ENCODE measurements around the gene CR1.
"Not testable (repeated sequence)": the region's sequence is repeated elsewhere in the genome, so short reads cannot be mapped to it uniquely, and the experiment has no call there.

The CR1 gene

DNA sequence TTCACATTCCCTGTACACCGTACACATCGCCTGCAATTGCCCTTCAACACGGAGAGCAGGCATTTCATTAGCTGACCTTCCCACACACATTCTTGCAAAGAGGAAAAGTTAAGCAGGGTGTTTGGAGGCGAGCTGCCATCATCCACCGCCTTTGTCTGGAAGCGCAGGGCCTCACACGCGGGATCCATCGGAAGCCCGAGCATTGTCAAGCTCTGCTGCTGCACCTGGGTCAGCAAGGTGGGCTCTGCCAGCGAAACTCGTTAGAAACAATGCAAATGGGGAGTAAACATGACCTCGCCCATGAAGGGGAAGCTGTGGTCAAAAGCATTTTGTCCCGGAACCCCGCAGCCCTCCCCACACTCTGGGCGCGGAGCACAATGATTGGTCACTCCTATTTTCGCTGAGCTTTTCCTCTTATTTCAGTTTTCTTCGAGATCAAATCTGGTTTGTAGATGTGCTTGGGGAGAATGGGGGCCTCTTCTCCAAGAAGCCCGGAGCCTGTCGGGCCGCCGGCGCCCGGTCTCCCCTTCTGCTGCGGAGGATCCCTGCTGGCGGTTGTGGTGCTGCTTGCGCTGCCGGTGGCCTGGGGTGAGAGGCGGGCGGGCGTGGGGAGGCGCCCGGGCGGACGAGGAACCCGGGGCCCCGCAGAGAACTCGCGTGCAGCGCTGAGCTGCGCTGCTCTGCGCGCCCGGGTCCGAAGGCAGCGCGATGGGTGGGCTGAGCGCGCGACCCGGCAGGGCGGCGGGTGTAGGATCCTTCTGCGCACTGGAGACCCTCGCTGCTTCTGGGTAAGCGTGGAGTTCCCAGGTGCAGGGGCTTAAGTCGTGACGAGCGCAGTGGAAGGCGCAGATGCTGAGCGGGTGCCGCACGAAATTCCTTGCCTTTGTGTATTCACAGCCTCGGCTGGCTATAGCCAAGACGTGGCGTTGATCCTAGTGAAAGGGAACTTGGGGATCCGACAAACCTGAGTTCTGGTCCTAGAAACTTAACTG, at the start of gene CR1:
CR1 (plus strand) TSS at position 357 of the 992 bp plus-strand sequence; CDS start at position 468, 111 bp downstream.
- DNase-seq, result no peak

DNA sequence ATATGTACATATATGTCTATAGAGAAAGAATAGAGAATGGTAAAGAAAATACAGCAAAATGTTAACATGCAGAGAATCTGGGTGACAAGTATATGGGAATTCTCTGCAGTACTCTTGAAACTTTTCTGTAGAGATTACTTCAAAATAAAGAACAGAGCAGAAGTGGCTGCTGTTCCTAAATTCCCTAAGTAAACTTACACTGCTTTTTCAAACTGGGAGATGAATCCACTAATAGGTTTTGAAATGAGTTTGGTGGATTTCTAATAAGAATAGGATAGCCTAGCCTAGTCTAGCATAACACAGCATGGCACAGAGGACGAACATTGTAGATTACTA, 42.3 kb upstream of the CR1 start:
- no peak for DNase-seq

DNA sequence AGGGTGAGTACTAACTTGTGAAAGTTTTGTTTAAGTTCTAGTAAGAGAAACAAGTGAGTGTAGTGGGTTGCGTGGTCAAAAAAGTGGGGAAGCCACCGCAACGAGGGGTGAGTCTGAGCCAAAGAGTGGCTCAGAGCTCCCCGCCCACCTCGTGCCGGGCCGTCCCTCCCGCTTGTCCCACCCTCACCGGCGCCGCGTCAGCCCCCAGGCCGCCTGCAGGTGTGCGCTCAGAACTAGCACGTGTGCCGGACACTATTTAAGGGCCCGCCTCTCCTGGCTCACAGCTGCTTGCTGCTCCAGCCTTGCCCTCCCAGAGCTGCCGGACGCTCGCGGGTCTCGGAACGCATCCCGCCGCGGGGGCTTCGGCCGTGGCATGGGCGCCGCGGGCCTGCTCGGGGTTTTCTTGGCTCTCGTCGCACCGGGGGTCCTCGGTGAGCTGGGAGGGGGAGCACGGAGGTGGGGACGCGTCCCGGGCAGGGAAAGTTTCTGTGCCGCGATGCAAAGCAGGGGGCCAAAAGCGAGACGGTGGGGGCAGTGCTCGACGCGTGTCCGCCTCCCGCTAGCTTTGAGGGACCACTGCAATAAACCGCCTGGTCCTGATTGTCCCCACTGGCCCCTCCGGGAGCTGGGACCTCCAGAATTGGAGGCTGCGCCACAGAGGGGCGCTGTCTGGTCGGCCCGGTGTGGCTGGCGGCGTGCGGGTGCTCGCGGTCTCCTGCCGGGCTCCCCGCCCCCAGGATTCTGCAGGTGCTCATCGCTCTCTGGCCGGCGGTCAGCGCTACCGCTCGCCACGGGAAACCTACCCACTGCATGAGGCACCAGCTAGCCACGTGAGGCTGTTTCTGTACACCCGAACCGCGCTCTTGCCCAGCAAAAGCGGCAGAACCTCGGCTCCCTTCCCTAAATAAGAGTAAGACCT, 41.7 kb upstream of the CR1 start, which contains the start of gene CR2:
CR2 (plus strand) TSS at position 283 of the 919 bp plus-strand sequence; CDS start at position 374, 91 bp downstream.
- peak; percentile 11 for DNase-seq

DNA sequence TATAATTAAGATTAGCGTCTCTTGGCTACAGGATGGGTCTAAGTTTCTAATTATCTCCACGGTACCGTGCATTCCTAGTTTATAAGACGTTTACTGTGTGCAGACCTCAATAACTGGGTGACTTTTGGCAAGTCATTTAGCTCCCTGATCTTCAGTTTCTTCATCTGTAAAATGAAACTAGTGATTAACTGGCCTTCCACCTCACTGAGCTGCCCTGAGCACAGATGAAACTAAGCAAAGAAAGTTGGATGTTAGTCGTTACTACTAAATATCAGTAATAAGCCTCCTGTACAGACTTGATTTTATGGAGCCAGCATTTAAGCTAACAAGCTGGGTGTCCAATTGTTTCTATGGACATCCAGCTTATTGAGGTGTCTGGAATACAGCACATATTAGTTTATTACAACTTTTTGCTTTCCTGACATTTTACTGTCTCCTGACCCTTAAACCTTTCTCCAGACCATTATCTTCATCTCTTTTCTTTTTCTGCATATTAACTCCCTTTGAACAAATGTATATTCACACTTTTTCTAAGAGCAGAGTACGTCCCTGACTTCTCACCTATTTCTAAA, 40.7 kb upstream of the CR1 start:
- DNase-seq, result no peak

DNA sequence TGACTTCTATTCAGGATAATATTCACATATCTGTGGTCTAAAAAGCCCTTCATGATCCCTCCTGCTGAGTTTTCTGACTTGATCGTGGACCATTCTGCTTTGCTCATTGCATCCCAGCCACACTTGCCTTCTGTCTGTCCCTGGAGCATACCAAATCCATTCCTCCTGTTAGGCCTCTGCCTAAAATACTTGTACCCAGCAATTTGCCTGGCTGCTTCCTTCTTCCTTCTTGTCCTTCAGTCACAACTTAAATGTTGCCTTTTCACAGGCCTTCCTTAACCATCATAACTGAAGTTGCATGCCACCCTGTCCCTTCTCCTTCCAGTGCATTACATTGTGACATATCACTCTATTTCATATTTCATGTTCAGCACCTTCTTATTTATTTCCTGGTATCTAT, 37.5 kb upstream of the CR1 start:
- DNase-seq, result no peak

DNA sequence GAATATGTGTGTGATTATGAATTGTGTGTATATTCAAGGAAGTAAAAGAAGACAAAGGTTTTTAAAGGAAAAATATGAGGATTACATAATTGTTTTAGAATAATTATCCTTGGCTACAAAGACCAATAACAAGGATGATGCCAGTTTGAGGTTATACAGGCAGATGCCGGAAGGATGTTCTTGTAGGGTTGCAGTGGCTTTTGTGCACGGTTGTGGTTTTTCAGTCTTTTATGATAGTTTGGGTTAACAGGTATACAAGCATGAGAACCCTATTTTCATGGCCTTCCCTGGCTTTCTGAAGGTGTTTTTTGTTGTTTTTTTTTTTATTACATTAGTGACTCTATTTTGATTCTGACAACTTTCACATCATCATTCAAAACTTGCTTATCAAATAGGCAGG, 36.9 kb upstream of the CR1 start:
- DNase-seq, result no peak

DNA sequence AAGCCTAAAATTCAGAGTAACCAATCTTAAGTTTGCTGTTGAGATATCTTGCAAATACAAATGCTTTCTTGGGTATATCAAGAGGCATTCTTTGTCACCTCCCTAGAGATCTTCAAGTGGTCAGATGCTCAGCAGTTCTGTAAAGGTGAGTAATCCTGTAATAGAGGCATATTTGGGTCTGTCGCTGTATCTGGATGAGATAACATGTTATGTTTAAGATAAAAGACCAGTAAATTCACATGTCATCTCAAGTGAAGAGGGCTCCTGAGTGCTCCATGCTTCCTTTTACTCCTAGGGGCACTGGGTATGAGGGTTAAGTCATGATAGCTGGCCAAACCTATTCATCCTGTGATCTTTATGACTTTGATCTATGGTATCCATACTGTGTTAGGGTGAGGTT, 34.3 kb upstream of the CR1 start:
- no peak for DNase-seq

DNA sequence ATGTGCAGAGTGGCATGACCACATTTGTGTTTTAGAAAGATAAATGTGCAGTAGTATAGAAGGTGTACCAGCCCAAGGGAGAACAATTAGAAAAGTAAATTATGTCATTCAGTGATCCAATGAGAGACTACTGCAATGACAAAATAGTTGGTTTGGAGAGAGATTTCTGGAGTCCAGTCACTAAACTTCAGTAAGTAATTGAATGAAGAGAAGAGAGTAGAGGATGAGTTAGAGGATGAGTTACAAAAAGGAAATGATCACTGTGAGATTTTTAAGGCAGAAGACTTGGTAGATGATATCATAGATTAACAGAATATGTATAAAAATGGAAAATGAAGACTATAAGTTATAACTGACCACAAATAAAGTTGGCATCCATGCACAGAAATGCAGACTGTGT, 33.4 kb upstream of the CR1 start:
- DNase-seq, result no peak

DNA sequence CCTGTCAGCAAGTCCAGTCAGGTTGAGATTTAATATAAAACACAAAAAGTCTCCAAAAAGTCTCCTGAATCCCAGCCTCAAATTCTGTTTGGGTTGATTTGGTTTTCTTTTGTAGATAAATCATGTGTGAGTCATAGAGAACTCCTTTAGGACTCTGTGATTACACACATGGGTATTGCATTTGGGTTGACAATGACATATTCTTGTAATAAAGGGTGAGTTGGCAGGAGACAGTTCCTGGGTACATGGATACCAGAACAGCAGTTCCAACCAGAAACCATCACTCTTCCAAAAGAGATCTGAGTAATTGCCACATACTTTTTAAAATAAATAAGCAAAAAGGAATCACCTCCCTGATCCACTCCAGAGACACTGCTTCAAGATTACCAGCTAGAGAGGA, 32.9 kb upstream of the CR1 start:
- no peak for DNase-seq

DNA sequence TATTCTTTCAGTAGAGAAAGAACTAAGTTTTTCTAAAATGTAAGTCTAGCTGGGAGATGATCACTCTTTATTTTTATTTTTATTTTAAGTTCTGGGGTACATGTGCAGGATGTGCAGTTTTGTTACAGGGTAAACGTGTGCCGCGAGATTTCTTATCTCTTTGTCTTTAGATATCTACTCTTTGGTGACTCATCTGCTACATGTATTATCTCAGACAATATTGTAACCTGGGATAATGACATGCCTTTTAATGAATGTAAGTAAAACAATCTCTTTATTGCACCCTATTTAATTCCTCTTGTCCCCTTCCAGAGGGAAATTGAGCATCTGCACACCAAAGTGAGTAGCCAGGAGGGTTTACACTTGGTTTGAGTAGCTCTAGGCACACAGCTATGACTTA, 32.4 kb upstream of the CR1 start:
- DNase-seq, result no peak

DNA sequence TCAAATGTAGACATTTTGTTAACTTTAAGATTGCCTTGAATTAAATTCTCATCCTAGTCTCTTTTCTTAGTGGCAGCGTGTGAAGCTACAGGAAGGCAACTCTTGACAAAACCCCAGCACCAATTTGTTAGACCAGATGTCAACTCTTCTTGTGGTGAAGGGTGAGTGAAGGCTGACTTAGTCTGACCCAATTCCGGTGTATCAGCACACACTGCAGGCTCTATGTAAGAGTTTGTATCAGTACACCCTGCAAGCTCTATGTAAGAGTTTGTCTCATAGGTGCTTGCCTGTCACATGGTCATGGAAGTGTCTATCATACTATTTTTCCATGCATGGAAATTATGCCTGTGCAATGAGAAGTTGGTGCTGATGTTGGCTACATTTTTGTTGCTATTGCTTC, 25.0 kb upstream of the CR1 start:
- no peak for DNase-seq

DNA sequence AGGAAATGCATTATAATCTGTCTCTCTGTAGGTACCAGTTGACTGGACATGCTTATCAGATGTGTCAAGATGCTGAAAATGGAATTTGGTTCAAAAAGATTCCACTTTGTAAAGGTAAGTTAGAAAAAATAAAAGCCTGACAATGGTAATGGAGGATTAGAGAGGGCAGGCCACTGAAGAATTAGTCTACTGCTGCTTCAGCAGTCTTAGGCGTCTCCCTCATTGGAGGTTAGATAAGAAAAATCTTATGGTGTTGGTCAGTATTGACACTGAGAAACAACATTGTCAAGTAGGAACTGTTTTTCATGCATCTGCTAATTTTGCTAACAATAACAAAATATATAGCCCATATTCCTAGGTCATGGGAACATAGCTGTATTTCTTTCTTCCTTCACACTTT, 21.7 kb upstream of the CR1 start:
- no peak for DNase-seq

DNA sequence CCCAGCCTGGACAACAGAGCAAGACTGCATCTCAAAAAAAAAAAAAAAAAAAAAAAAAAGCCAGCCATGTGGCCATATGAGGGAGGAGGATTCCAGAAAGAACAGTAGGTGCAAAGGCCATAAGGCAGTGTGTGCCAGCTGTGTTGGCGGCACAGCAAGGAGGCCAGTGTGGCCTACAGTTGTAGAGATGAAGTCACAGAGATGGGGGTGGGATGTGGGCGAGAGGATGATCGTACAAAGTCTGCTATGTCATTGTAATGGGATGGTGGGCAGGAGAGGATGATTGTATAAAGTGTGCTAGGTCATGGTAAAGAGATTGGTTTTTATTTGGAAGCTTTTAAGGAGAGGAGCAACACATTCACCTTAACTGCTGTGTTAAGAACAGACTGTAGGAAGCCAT, 9.8 kb upstream of the CR1 start:
- no peak for DNase-seq

DNA sequence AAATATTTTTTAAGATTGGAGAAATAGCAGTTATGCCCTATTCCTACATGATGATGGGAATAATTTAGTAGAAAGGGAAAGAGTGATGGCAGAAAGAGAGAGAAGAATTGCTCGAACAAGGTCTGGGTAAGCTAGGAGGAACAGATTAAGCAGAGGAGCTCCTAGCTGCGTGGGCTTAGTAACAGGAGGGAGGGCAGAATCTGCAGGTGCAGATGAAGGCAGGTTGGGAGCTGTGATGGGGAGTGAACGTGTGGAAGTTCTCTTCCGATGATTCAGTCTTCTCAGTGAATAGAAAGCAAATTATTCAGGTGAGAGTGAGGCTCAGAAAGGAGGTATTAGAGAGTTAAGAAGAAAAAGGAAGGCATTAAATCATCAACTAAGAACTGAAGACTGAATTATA, 8.3 kb upstream of the CR1 start:
- no peak for DNase-seq

DNA sequence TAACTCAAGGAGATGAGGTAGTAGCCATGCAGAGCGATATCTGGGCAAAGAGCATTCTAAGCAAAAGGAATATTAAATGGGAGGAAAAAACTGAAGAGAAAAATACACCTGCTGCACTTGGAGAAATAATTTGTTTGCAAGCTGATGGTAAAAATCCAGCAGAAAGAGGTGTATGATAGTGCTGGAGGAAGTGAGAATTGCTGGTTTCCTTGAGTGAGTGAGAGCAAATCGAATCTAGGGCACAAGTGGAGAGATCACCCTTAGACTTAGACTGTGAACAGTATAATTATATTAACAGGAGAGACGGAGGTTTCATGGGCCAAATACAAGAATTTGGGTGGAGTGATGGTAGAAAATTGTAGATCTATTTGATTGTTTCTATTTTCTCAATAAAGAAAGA, 2.7 kb upstream of the CR1 start:
- DNase-seq, result no peak

DNA sequence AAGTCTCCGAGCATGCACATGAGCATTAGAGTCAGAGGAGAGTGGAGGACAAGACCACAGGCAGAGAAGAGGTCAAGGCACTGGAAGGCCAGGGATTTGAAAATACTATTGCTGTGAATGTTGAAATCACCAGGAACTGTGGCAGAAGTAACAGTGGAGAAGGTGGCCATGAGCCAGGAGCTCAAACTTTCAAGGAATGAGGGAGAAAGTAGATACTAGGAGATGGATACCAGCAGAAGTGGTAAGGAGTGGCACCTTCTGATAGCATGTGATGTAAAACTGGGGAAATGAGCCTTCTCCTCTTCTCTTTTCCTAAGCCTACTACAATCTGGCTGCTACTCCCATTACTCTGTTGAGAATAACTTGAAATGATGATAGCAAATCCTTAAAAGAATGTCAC, 1.8 kb upstream of the CR1 start:
- no peak for DNase-seq

DNA sequence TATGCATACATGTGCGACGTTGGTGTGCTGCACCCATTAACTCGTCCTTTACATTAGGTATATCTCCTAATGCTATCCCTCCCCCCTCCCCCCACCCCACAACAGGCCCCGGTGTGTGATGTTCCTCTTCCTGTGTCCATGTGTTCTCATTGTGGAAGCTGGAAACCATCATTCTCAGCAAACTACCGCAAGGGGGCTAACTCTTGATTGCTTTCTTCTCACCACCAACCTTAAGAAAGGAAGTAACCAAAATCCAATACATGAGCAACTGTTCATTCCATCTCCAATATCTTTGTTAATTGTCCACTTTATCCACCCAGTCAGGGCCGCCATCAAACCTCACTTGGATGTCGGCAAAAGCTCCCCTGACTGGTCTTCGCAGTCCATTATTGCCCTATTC, 676 bp upstream of the CR1 start:
- not testable (repeated sequence) for DNase-seq

DNA sequence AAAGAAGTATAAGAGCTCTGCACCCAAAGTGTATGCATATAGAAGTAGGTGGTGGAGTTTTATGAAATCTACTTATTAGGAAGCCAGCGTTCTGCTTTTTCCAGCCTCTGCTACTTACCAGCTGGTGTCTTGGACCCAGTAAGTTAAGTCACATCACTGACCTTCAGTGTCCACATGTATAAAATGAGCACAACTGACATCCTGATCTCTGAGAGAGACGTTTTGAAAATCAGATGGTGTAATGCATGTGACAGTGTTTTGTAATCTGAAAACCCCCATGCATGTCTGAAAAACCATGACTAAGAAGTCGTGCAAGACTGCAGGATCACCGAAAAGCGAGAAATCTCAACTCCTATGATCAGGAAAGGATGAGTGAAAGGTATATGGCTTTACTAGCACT, 2.0 kb downstream of the CR1 start:
- DNase-seq, result no peak

DNA sequence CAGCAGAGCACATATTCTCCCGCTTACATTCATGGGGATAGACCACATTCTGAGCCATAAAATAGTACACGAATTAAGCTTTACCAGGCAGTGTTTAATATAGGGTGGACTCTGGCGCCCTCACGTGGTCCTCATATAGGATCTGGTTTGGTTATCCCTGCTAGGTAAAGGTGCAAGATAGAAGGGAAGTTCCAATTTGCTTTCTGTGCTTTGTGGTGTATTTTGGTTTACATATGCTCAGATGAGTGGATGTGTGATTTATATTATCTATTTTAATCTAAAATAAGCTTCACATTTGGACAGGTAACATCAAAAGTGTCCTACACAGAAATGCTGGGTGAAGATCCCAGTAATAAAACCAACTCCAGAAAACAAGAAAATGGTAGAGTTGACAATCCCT, 3.6 kb downstream of the CR1 start:
- DNase-seq, result peak; percentile 51

DNA sequence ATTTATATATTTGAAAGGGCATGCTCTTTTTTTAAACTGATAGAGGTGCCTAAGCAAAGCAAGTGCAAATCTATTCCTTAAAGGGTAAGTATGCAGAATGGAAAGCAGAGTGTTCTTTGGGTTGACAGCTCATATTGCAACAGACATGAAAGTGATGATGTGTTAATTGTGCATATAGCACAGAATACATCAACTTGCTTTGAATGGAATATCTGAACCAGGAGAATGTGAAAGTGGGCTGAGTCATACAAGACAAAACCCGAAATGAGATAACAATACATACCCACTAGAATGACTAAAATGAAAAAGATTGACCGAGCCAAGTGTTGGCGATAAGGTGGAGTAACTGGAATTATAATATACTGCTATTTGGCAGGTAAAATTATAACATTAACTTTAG, 4.3 kb downstream of the CR1 start:
- no peak for DNase-seq

DNA sequence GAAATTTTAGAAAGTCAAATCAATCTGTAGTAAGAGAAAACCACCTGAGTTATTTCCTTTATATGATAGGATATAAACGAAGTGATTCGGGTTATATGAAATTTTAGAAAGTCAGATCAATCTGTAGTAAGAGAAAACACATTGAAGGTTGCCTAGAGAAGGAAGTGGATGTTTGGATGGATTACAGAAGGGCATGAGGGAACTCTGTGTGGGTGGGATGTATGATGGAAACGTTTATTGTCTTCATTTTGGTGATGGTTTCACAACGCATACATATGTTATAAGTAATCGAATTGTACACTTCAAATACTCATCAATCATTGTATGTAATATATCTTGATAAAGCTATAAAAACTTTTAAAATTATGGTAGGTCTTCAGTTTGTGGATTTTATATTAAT, 5.1 kb downstream of the CR1 start:
- no peak for DNase-seq

DNA sequence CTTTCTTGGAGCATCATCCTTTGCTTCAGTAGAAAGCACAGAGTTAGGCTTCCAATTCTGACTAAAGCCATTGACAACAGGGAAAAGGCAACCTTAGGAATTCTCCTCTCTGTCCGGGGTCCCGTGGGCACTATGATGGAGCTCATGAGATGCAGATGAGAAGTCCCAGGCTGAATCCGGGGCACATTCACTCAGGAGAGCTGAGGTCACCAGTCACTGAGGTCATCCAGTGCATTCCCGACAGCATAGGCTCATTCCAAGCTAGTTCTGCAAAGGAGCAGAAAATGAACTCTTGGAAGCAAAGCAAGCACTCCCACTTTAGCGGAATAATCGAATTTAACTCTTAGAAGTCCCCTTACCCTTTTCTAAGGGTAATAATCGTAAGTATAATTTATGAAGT, 6.8 kb downstream of the CR1 start:
- DNase-seq, result no peak

DNA sequence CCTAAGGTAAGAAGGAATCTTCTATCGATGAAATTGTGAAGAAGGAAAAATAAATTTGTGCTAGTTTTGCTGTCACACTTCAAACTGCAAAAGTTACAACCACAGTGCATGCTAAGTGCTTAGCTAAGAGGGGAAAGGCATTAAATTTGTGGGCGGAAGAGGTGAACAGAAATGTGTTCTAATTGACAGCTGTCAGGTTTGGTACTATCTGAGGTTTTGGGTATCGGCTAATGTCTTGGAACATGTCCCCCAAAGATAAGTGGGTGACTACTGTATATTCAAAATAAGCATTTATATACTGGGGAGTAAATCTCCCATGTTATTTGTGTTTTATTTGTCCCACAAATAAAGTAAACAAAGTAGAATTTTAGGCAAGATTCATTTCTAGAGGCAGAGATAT, 8.0 kb downstream of the CR1 start:
- DNase-seq, result no peak

DNA sequence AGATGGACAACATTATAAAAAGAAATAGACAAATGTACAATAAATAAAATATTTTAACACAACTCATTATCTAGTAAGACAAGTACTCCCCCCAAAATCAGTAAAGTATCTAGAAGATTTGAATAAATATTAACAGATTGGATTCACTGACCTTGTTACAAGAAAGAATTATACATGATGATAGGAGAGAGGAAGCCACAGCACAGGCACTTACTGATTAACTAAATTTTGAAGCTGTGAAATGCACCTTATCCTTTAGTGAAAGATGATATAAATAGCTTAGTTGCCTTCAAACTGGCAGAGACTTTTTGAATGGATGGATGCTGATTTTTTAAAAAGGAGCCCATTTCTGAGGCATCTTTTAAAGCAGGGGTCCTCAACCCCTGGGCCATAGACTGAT, 8.5 kb downstream of the CR1 start:
- DNase-seq, result no peak

All from NCI-H2081 treated with DMSO at 0.1 percent for 48 hours (cell line).